GM18858 (cell line): ENCODE results near the gene CD276.
"Not testable (repeated sequence)": the region's sequence is repeated elsewhere in the genome, so short reads cannot be mapped to it uniquely, and the experiment has no call there.

Experiments used
- ATAC-seq: cut with Tn5 transposase; IDR thresholded peaks from one replicate; pipeline ENCODE4 v1.9.1; 2021; ENCODE audit not compliant: unreplicated experiment

The CD276 gene

GRCh38 chr15:73683777-73684580 lies at the start of gene CD276:
Gene CD276, plus strand, starts transcription at chr15:73684383. Its CDS starts 15,257 bp downstream, at chr15:73699640.
- no peak for ATAC-seq

- ATAC-seq, result no peak
Measured at GRCh38 chr15:73637527-73637926, 46.7 kb upstream of the CD276 start.

GRCh38 chr15:73639464-73639863 lies 44.7 kb upstream of the CD276 start:
- not testable (repeated sequence) for ATAC-seq

DNA sequence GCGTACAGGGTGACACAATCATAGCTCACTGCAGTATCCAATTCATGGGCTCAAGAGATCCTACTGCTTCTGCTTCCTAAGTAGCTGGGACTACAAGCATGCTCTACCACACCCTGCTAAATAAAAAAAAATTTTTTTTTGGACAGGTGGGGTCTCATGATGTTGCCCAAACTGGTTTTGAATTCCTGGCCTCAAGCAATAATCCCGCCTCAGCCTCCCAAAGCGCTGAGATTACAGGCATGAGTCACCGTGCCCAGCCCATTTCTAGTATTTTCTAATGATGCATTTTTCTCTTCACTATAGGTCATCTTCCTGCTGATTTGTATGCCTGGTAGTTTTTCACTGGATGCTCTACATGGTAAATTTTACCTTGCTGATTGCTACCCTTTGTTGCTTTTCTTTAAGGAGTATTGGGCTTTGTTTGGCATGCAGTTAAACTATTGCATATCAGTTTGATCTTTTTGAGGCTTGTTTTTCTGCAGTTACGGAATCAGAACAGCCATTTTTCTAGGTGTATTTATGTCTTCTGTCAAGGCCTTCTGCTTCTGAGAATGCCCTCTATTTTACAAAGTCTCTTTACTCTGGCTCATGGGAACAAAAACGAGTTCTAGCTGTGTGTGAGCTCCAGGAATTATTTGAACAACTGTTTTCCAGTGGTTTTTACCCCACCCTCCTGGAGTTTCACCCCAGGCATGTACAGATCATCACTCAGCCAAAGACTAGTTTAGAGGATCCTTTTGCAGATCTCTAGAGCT lies 36.7 kb upstream of the CD276 start:
- no peak for ATAC-seq

DNA sequence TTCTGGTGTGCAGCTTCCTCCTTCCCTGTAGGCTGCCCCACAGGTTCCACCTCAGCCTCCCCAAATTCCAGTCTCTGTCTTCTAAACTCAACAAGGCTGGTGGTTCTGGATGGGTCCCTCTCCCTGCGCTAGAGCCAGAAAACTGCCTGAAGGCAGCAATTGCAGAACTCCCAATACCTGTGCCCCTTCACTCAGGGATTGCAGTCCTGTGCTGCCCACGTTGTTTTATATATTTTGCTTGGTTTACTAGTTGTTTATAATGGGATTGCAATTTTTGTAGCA lies 36.2 kb upstream of the CD276 start:
- ATAC-seq, result no peak

DNA sequence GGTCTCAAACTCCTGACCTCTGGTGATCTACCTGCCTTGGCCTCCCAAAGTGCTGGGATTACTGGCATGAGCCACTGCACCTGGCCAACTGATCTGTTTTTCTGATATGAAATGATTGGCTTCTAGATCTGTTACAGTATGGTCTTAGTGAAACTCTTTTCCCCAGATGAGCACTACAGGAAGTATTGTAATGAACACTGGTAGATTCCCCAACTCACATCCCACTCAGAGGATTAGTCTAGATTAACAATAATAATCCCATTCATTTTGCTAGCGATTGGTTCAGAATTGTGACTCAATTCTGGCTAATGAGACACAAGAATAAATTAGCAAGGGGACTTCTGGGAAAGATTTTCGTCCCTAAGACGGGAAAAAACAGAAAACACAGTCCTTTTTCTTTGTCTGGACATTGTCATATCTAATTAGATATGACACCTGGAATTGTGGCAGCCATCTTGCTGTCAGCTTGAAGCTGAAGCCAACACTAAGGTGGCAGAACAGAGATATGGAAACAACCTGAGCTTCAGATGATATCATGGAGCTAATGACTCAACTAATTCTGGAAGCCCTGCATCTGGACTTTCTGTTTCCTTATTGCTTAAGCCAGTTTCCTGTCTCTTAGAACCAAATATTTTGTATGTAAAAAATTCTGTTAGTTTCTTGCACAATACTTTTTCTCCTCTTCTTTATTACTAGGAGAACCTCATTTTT lies 33.6 kb upstream of the CD276 start:
- no peak for ATAC-seq

- no peak for ATAC-seq
Measured at GRCh38 chr15:73654659-73655058, 29.5 kb upstream of the CD276 start.

DNA sequence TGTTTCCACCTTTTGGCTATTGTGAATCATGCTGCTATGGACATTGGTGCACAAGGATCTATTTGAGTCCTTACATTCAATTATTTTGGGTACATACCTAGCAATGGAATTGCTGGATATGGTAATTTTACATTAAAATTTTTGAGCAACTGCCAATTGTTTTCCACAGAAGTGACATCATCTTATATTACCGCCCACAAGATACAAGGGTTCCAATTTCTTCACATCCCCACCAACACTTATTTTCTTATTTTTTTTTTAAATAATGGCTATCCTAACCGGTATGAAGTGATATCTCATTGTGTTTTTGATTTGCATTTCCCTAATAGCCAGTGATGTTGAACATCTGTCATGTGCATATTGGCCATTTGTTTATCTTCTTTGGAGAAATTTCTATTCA lies 28.5 kb upstream of the CD276 start:
- ATAC-seq, result no peak

DNA sequence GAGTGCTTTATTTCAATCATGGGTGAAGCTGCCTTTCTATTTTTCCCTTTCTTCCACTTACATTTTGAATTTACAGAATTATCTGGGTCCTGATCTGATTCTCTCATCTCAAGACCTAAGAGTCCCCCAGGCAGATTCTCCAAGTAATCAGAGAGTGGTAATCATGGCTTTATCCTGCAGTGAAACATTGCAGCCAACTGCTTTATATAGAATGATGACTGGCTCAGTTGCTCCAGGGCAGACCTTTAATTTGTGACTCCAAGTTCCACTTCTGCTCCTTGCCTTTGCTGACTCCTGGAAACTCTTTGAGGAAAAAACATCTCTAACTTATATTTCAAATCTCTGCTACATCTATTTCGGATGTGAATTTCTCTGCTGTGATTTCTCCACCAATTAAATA lies 25.5 kb upstream of the CD276 start:
- no peak for ATAC-seq

GRCh38 chr15:73660455-73660854 lies 23.7 kb upstream of the CD276 start:
- no peak for ATAC-seq

DNA sequence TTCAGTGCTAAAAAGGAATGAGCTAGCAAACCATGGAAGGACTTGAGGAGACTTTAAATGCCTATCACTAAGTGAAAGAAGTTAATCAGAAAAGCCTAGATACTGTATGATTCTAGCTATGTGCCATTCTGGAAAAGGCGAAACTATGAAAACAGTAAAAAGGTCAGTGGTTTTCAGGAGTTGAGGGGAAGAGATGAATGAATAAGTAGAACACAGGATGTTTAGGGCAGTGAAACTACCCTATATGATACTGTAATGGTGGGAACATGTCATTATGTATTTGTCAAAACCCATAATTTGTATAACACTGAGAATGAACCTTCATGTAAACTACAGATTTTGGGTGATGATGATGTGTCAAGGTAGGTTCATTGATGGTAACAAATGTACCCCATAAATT lies 9.6 kb upstream of the CD276 start:
- ATAC-seq, result no peak

- ATAC-seq, result no peak
Measured at GRCh38 chr15:73677146-73677607, 7.0 kb upstream of the CD276 start.

- ATAC-seq, result no peak
Measured at GRCh38 chr15:73677733-73678132, 6.5 kb upstream of the CD276 start.

GRCh38 chr15:73678498-73678897 lies 5.7 kb upstream of the CD276 start:
- no peak for ATAC-seq

DNA sequence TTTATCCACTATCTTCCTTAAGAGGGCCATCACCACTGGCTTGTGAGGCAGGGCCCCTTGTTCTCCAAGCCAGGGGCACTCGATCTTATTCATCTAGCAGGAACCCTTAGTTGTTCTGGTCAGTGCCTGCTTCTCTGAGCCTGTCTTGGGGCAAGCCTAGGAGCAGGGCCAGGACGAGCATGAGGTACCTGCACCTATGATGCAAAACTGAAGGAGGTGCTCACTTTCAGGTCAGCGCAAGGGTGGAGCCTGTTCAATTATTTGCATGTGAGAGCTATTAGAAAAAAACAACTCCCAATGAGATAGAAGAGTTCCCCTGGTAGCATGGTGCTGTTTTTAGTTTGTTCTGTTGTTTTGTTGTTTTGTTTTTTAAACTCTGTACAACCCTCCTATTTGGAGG lies 5.0 kb upstream of the CD276 start:
- ATAC-seq, result no peak

GRCh38 chr15:73679964-73680363 lies 4.2 kb upstream of the CD276 start:
- no peak for ATAC-seq

- ATAC-seq, result no peak
Measured at GRCh38 chr15:73680549-73680948, 3.6 kb upstream of the CD276 start.

- no peak for ATAC-seq
Measured at GRCh38 chr15:73681063-73681462, 3.1 kb upstream of the CD276 start.

- ATAC-seq, result no peak
Measured at GRCh38 chr15:73681856-73682599, 2.2 kb upstream of the CD276 start.

- ATAC-seq, result no peak
Measured at GRCh38 chr15:73682600-73683090, 1.5 kb upstream of the CD276 start.

DNA sequence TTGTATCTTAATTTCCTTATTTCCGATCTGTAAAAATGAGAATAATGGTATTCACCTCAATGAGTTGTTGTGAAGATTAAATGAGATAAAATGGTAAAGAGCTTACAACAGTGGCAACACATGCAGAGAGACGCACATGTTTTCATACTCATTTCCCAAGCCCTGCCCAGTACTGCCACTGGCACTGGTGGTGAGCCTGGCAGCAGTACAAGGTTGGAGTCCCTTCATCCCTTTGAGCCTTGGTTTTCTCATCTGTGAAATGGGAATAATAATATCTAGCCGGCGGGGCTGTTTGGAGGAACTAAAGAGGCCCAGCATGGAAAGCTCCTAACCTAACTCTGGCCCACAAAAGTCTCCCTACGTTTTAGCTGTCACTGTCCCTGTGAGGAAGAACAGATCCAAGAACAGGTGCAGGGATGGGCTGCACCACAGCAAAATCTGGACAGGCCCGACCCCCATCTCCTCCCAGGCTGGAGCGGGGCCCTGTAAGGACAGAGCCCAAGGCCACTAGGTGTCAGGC lies 866 bp upstream of the CD276 start:
- no peak for ATAC-seq
